Right ventricle myocardium inferior (tissue), 1 donor: ENCODE data around the gene SPSB2. TPM values are rescaled to one million over a fixed set of nuclear protein-coding genes. Genes with fewer than 3 reads are reported as not detected.

Experiments
- ATAC-seq: fragments of 200-7000 bp; cut with Tn5 transposase; one replicate; pipeline ENCODE4 v1.9.1; 2020; ENCODE audit warnings: mild to moderate bottlenecking, moderate library complexity
- DNase-seq: peaks from one replicate; pipeline ENCODE4 v3.0.0; 2021; ENCODE audit errors: missing footprints
- intact Hi-C: fragments of 100-400 bp; cut with DNase I; formaldehyde crosslinking; loops from one replicate; pipeline ENCODE4 v1.11.0; 2022
- total RNA-seq: library from RNA; stranded (reverse); fragmentation: NEBNext Ultra II Directional; extraction: Animal tissue kit (Norgen Biotek cat#: 25700); gene quantifications from one replicate; pipeline ENCODE4 v1.2.1, GENCODE V29; 2021
- donor health status: DM: no; HTN: yes; CAD: no; lungs with severe emphysema.

Gene SPSB2
- total RNA-seq, 1 donor from 2014 or later, result 3.0 TPM

GRCh38 chr12:6863033-6863432 lies 10.1 kb downstream of the SPSB2 start:
- no peak for DNase-seq
- ATAC-seq, result no peak
- intact Hi-C loops, result no loop called here

DNA sequence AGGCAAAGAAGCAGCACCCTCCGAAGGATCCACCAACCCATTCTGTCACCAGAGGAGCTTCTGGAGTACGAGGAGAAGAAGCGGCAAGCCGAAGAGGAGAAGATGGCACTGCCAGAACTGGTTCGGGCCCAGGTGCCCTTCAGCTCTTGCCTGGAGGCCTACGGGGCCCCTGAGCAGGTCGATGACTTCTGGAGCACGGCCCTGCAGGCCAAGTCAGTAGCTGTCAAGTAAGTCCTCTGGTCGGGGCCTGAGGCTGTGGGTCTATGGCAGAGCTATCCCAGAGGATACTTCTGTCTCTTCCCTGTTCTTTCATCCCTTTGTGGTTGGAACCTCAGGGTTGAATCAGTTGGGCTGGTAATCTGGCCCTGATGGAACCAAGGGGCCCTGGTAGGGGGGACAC lies 11.7 kb downstream of the SPSB2 start:
- intact Hi-C loops, result no loop called here
- DNase-seq (no peak), ATAC-seq (no peak)

DNA sequence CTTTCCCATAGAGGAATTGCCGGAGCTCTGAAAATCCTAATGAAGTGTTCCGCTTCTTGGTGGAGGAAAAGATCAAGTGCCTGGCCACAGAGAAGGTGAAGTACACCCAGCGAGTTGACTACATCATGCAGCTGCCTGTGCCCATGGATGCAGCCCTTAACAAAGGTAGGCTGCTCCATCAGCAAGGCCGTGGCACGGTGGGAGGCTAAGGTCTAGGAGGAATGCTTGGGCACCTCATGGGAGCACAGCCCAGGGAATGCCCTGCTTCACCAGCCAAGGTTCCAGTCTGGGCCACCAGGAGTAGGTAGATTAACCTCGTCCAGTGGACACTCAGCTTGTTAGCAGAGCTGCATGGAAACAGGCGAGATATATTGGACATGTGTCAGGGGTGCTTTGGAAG lies 12.2 kb downstream of the SPSB2 start:
- no peak for DNase-seq
- intact Hi-C loops, result no loop called here
- ATAC-seq, result no peak

GRCh38 chr12:6860116-6860515 lies 13.0 kb downstream of the SPSB2 start:
- ATAC-seq (no peak), DNase-seq (no peak)
- intact Hi-C loops, result no loop called here

- ATAC-seq, result no peak
- intact Hi-C loops, result no loop called here
- no peak for DNase-seq
These were observed 14.3 kb downstream of the SPSB2 start for GRCh38 chr12:6858799-6859198.

GRCh38 chr12:6855322-6855721 lies 17.8 kb downstream of the SPSB2 start:
- ATAC-seq, result no peak

GRCh38 chr12:6854036-6854435 lies 19.1 kb downstream of the SPSB2 start:
- DNase-seq (no peak), ATAC-seq (no peak)
- intact Hi-C loops, result no loop called here

More at GRCh38 chr12:6855322-6855721, 17.8 kb downstream of the SPSB2 start:
- DNase-seq, result no peak
- intact Hi-C loops, result no loop called here

GRCh38 chr12:6853626-6854025 lies 19.5 kb downstream of the SPSB2 start:
- intact Hi-C loops, result no loop called here
- ATAC-seq, result no peak
- no peak for DNase-seq

DNA sequence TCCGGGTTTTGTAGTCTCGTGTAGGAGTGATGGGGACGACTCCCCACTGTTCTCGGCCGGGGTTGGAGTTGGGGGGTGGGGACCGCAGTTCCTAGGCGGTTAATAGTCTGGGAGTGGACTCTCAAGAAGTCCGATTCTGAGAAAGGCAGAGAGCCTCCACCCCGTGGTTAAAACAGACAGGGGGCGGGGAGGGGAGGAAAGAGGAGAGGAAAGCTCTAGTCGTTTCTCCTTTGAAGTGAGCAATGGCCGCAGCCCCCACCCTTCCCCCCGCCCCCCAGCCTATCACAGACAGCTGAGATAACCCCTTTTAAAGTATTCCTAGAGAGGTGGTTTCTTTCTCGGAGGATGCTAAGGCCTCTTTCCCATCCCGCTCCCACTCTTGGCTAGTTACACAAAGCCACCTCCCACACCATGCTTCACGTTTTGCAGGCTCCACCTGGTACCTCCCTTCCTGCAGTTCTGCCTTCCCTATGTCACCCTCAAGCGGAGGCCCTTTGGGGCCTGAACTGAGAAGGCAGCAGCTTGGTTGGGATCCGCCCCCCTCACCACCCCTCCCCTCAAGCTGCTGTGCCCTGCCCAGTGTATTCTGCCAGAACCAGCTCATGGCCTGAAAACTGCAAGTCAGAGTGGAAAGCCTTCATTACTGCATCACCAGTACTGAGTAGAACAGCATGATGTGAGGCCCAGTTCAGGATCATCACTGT lies 20.3 kb downstream of the SPSB2 start:
- no peak for DNase-seq
- intact Hi-C loops, result no loop called here
- ATAC-seq, result no peak

DNA sequence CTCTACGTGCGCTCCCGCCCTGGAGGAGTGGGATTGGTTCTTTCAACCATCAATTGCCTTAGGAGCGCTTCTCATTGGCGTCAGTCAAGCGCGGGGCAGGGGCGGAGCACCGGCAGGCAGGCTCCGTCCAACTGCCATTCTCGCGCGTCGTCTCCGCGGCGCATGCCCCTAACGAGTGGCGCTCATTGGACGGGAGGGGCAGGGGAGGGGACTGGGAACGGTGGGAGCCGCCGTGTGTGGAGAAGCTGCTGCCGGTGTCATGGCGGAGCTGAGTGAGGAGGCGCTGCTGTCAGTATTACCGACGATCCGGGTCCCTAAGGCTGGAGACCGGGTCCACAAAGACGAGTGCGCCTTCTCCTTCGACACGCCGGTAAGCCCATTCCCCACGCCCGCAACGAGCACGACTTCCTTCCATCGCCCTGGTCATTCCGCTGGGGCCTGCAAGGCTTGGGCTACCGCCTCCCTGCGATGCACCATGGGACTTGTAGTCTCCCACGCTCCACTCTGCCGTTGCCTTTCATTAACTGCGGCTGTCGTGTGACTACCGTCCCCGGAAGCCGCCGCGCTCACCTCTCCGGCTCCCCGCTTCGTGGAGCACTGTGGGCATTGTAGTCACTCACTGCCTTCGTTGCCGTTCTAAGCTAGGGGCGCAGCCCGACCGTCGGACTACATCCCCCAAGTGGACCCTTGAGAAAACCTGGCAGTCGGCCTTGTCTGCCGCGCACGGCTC lies 21.0 kb downstream of the SPSB2 start, which contains the start of gene USP5:
Gene USP5 (plus strand): TSS at position 230 of the 730 bp plus-strand sequence. CDS start 30 bp downstream, at position 260.
- intact Hi-C loops, result no loop called here
- peak; percentile 93 for ATAC-seq

GRCh38 chr12:6851153-6851920 lies 21.8 kb downstream of the SPSB2 start, which contains the start of gene CDCA3:
TSS of gene CDCA3 (minus strand) at chr12:6851286. CDS start at chr12:6850952, 334 bp downstream.
- intact Hi-C loops, result no loop called here
- DNase-seq (peak; percentile 94), ATAC-seq (peak; percentile 81)

More for the DNA sequence above, 21.0 kb downstream of the SPSB2 start, which contains the start of gene USP5:
- DNase-seq, result peak; percentile 100

DNA sequence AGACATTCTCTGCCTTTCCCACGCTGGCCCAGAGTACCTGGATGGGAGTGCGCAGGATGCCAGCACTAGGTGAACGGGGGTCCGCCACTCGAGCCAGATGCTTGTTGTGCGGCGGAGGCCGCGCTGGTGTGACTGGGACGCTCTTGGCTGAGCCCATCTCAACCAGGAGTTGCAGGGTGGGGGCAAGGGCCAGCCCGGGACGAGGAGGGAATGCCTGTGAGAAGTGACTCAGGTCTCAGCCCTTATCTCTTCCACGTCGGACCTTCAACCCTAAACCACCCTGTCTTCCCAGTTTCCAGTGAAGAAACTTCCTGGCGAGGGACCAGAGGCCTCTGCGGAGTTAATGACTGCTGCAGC lies 22.3 kb downstream of the SPSB2 start:
- peak; percentile 66 for DNase-seq
- ATAC-seq, result no peak
- intact Hi-C loops, result no loop called here

- intact Hi-C loops, result no loop called here
- DNase-seq, result peak; percentile 25
- ATAC-seq, result no peak
These were observed 23.0 kb downstream of the SPSB2 start for GRCh38 chr12:6849976-6850560.

- peak; percentile 8 for DNase-seq
- no peak for ATAC-seq
- intact Hi-C loops, result no loop called here
These were observed 23.7 kb downstream of the SPSB2 start for GRCh38 chr12:6849427-6849826.

- DNase-seq (peak; percentile 6), ATAC-seq (no peak)
- intact Hi-C loops, result no loop called here
These were observed 25.4 kb downstream of the SPSB2 start for GRCh38 chr12:6847676-6848075.

- DNase-seq (no peak), ATAC-seq (no peak)
- intact Hi-C loops, result no loop called here
These were observed 26.7 kb downstream of the SPSB2 start for GRCh38 chr12:6846316-6846869.

DNA sequence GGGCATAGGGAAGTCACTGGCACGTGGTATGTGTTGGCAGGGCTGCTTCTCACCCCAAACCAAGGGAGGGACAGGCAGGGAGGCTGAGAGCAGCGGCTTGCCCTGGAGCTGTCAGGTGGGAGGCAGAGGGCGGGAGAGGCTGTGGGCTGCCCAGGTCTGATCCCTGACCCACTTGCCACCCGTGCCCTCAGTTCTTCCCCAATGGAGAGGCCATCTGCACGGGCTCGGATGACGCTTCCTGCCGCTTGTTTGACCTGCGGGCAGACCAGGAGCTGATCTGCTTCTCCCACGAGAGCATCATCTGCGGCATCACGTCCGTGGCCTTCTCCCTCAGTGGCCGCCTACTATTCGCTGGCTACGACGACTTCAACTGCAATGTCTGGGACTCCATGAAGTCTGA lies 27.7 kb downstream of the SPSB2 start:
- intact Hi-C loops, result no loop called here
- DNase-seq, result no peak
- no peak for ATAC-seq

- intact Hi-C loops, result no loop called here
- ATAC-seq (no peak), DNase-seq (peak; percentile 39)
These were observed 29.8 kb downstream of the SPSB2 start for GRCh38 chr12:6843118-6843902.
